DOHH2 (cell line): ENCODE results near the gene PNPLA5.

Experiments
- H3F3A ChIP-seq: fragments of 200-600 bp; sonication (generic), shearing (Covaris generic); 2 replicates; pipeline ENCODE4 v1.6.0; 2016; ENCODE audit warnings: antibody characterized with exemption, mild to moderate bottlenecking; ENCODE audit not compliant: control insufficient read depth, insufficient read depth
- H3K27ac ChIP-seq: fragments of 200-600 bp; sonication (generic); 2 replicates; pipeline ENCODE4 v1.5.1; 2014; ENCODE audit warnings: low read depth, mild to moderate bottlenecking, low read length, moderate library complexity
- H3K27me3 ChIP-seq: fragments of 200-600 bp; sonication (generic); 2 replicates; pipeline ENCODE4 v1.6.1; 2014; ENCODE audit warnings: mild to moderate bottlenecking, low read length, mixed read lengths; ENCODE audit not compliant: control insufficient read depth
- H3K36me3 ChIP-seq: fragments of 200-600 bp; sonication (generic); 2 replicates; pipeline ENCODE4 v1.6.1; 2014; ENCODE audit warnings: mild to moderate bottlenecking, low read length, moderate library complexity, mixed read lengths; ENCODE audit not compliant: control insufficient read depth
- H3K4me1 ChIP-seq: fragments of 200-600 bp; sonication (generic); 2 replicates; pipeline ENCODE4 v1.6.1; 2014; ENCODE audit warnings: mild to moderate bottlenecking, low read length, mixed read lengths; ENCODE audit not compliant: control insufficient read depth
- H3K4me2 ChIP-seq: fragments of 200-600 bp; sonication (generic); 2 replicates; pipeline ENCODE4 v1.6.0; 2014; ENCODE audit warnings: mild to moderate bottlenecking, low read length, moderate library complexity
- H3K4me3 ChIP-seq: fragments of 200-600 bp; sonication (generic); 2 replicates; pipeline ENCODE4 v1.5.1; 2014; ENCODE audit warnings: mild to moderate bottlenecking, low read length, mixed read lengths
- H3K79me2 ChIP-seq: fragments of 200-600 bp; sonication (generic); 2 replicates; pipeline ENCODE4 v1.6.1; 2014; ENCODE audit warnings: mild to moderate bottlenecking, low read length, mixed read lengths; ENCODE audit not compliant: control insufficient read depth
- H3K9me2 ChIP-seq: fragments of 200-600 bp; sonication (generic); replicated peaks from 2 replicates; pipeline ENCODE4 v1.6.1; 2014; ENCODE audit warnings: mild to moderate bottlenecking, low read length, mixed read lengths; ENCODE audit not compliant: control insufficient read depth
- H3K9me3 ChIP-seq: fragments of 200-600 bp; sonication (generic); 2 replicates; pipeline ENCODE4 v1.6.1; 2014; ENCODE audit warnings: antibody characterized with exemption, low read length, mixed read lengths; ENCODE audit not compliant: control insufficient read depth, insufficient read depth
- H4K20me1 ChIP-seq: fragments of 200-600 bp; sonication (generic); 2 replicates; pipeline ENCODE4 v1.6.0; 2014; ENCODE audit warnings: low read depth, mild to moderate bottlenecking, antibody characterized with exemption, low read length, moderate library complexity; ENCODE audit not compliant: control insufficient read depth, insufficient read depth
- EZH2phosphoT487 ChIP-seq: fragments of 200-600 bp; sonication (generic); IDR thresholded peaks from 2 replicates; pipeline ENCODE4 v1.6.1; 2017; ENCODE audit warnings: borderline replicate concordance, mild to moderate bottlenecking, antibody characterized with exemption, low read length, moderate library complexity, mixed read lengths
- TF ChIP-seq, protein P1 (sequence below): fragments of 200-600 bp; sonication (generic); IDR thresholded peaks from one replicate; pipeline ENCODE4 v1.5.1; 2014; ENCODE audit warnings: antibody characterized with exemption, mild to moderate bottlenecking, low read depth, low read length; ENCODE audit not compliant: poor library complexity, severe bottlenecking

PNPLA5 gene

DNA sequence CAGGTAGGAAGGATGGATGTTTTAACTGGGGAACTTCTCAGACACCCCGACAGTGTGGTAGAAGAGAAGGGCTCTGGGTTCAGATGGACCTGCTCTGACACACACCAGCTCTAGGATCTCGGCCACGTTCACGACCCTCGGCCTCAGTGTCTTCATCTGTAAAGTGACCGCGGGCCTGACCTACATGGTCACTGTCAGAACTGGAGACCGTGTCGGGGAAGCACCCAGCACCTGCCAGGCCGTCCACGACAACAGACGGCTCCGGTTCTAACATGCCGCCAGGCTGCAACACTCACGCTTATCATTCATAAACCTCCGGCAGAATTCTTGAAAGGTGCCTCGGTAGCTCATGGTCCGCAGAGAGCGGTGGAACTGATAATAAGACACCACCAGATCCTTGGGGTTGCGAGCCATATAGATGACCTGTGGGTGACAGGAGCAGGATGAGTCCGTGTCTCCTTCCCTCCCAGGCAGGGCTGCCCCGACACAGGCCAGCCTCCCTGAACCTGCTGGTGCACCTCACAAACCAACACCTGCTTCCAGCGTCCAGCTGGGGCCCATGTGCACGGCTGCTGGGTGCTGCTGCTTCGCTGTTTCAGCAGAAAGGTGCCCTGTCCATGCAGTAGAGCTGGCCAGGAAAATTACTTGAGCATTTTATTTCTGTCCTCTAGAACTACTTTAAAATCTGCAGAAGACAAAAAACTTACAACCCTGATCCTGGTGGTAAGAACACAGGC lies 53.1 kb downstream of the PNPLA5 start:
- TF ChIP-seq, protein P1, sequence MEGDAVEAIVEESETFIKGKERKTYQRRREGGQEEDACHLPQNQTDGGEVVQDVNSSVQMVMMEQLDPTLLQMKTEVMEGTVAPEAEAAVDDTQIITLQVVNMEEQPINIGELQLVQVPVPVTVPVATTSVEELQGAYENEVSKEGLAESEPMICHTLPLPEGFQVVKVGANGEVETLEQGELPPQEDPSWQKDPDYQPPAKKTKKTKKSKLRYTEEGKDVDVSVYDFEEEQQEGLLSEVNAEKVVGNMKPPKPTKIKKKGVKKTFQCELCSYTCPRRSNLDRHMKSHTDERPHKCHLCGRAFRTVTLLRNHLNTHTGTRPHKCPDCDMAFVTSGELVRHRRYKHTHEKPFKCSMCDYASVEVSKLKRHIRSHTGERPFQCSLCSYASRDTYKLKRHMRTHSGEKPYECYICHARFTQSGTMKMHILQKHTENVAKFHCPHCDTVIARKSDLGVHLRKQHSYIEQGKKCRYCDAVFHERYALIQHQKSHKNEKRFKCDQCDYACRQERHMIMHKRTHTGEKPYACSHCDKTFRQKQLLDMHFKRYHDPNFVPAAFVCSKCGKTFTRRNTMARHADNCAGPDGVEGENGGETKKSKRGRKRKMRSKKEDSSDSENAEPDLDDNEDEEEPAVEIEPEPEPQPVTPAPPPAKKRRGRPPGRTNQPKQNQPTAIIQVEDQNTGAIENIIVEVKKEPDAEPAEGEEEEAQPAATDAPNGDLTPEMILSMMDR = no peak
- Histone ChIP-seq H3K27ac (no peak overlapping the region), H3K27me3 (no peaks in the 10 kb centered on the region)

DNA sequence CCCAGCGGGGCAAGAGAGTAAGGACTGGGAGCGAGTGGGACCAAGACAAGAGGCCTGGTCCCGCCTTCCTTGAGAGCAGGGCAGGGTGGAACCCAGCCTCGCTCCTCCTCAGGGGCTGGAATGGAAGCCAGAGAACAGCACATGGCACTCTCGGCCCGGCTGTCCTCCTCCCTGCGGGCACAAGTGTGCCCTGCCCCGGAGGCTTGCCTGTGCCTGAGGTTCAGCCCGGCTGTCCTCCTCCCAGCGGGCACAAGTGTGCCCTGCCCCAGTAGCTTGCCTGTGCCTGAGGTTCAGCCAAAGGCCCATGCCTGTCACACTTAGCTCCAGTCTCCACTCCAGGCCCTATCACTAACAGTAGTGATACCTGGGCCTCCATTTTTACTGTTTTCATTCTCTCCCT lies 53.7 kb downstream of the PNPLA5 start:
- H3K4me2 ChIP-seq = no peak overlapping the region

More for the DNA sequence above, 53.1 kb downstream of the PNPLA5 start:
- Histone ChIP-seq H3K79me2 (no peaks in the 10 kb centered on the region), H3K4me2 (no peak overlapping the region), H3K36me3 (no peaks in the 10 kb centered on the region), H3K9me3 (no peaks in the 10 kb centered on the region), H3K4me1 (no peaks in the 10 kb centered on the region), H3F3A (no peaks in the 10 kb centered on the region), H4K20me1 (no peaks in the 10 kb centered on the region), H3K4me3 (no peak overlapping the region), H3K9me2 (no peaks in the 10 kb centered on the region)

DNA sequence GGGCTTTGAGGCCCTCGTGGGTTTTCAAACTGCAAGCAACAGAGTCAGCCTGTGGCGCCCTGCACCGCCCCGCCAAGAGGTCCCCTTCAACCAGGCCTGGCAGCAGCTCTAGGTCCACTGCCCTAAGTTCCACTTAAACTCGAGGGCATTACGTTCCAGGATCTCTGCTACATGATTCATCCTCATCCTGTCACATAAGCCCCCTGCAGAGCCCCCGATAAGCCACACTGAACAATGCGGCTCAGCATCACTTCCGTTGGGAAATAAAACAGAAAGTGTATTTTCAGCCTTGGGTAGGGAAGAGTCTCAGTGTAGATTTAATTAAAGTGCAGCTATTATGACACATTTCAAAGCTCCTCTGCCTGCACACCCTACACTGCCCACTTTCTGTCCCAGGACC lies 54.1 kb downstream of the PNPLA5 start:
- no peaks in the 10 kb centered on the region for H3F3A ChIP-seq
- H3K9me3 ChIP-seq = no peaks in the 10 kb centered on the region
- no peaks in the 10 kb centered on the region for H3K36me3 ChIP-seq
- no peak overlapping the region for H3K27ac ChIP-seq
- no peaks in the 10 kb centered on the region for H3K9me2 ChIP-seq
- no peak overlapping the region for H3K4me3 ChIP-seq
- H3K27me3 ChIP-seq = no peaks in the 10 kb centered on the region
- H4K20me1 ChIP-seq = no peaks in the 10 kb centered on the region
- no peaks in the 10 kb centered on the region for H3K4me1 ChIP-seq
- TF ChIP-seq, protein P1 = no peak
- no peak for TF ChIP-seq EZH2phosphoT487
- no peak overlapping the region for H3K4me2 ChIP-seq
- H3K79me2 ChIP-seq = no peaks in the 10 kb centered on the region

More for the DNA sequence above, 53.7 kb downstream of the PNPLA5 start:
- no peaks in the 10 kb centered on the region for H3K36me3 ChIP-seq
- H3K9me2 ChIP-seq = no peaks in the 10 kb centered on the region
- no peaks in the 10 kb centered on the region for H3K79me2 ChIP-seq
- no peaks in the 10 kb centered on the region for H3K9me3 ChIP-seq
- no peaks in the 10 kb centered on the region for H3F3A ChIP-seq
- TF ChIP-seq, protein P1 = no peak
- TF ChIP-seq EZH2phosphoT487 = no peak
- H4K20me1 ChIP-seq = no peaks in the 10 kb centered on the region
- H3K4me1 ChIP-seq = no peaks in the 10 kb centered on the region
- H3K27me3 ChIP-seq = no peaks in the 10 kb centered on the region
- H3K4me3 ChIP-seq = no peak overlapping the region
- no peak overlapping the region for H3K27ac ChIP-seq
